Measurements from ENCODE around the gene TNNT3.

DNA sequence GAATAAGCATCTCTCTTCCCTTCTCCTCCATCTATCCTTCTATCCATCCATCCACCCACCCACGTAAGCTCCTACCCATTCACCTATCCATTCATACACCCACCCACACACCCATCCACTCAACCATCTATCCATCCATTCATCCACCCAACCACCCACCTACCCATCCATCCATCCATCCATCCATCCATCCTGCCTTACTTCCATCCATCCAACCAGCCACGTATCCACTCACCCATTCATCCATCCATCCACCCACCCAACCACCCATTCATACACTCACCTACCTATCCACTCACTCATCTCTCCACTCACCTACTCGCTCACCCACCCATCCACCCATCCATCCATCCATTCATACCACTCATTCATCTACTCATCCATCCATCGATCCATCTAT, 13.2 kb downstream of the TNNT3 start:
- no peak for TF ChIP-seq GATA2 (IDR thresholded peaks at IDR 0.05; ENCODE audit: low read depth, low read length)
- TF ChIP-seq GATA3 (IDR thresholded peaks at IDR 0.05; ENCODE audit: low read depth, low read length), result no peak
